ENCODE data around the gene SMTN.

GRCh38 chr22:31055635-31056159, 25.4 kb upstream of the SMTN start:
- TF ChIP-seq POLR2A (IDR thresholded peaks at IDR 0.05) = no peak
- no peak for TF ChIP-seq CTCF (IDR thresholded peaks at IDR 0.05)

All from testis (tissue), 2 donors.